HTERT RPE-1 (cell line): ENCODE measurements around the gene SIRT7.

ENCODE experiments used
- in situ Hi-C: fragments of 300-500 bp; cut with MboI; formaldehyde crosslinking; loops from 4 replicates; pipeline ENCODE4 v1.14.3; 2020; ENCODE audit warnings: low sequenced_read_pairs

Gene SIRT7

DNA sequence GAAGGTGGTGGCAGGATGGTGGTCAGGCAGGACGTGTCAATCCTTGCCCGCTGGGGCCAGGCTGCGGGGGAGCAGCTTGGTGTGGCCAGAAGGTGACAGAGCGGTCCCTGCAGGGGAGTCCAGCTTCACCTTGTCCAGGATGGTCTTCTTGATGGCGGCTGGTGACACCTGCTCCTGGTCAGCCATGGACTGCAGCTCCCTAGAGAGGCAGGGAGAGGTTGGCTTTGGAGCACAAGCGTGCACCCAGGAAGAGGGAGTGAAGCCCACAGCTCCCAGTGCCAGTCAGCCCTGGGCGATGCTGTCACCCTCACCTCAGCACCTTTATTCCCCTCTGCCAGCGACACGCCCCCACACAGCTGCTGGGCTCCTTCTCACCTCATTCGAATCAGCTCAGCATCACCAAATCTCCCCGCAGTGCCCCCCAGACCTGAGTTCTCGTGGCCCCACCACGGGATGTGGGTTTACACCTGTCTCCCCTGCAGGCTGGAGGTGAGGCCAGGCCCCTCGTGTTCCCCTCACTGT, 15.3 kb upstream of the SIRT7 start:
- in situ Hi-C loops: no loop called here

DNA sequence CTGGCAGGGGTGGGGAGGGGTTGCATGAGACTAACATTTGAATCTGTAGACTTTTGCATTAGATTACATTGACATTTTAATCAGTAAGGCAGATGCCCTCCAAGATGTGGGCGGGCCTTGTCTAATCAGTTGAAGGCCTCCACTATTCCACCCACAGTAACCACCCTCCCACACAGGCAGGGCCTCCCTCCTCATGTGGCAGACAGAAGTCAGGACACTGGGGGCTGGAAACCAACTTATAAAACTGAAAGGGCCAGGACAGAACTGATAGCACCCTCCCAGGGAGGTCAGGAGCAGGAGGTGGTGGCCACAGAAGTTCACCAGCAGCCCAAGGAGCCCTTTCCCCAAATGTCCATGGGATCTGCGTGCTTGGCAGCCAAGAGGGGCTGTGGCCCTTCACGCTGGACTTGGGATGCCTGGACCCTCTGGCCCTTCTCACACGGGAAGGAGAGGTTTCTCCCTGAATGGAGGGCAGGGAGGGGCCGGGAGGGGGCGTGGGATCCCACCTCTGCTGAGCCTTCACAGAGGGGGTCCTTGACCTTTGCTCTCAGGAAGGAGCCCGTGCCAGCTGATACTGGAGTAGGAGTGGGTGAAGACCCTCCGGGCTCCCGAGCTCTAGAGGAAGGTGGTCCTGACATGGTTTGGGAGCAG, 14.5 kb upstream of the SIRT7 start:
- in situ Hi-C loops: no loop called here

DNA sequence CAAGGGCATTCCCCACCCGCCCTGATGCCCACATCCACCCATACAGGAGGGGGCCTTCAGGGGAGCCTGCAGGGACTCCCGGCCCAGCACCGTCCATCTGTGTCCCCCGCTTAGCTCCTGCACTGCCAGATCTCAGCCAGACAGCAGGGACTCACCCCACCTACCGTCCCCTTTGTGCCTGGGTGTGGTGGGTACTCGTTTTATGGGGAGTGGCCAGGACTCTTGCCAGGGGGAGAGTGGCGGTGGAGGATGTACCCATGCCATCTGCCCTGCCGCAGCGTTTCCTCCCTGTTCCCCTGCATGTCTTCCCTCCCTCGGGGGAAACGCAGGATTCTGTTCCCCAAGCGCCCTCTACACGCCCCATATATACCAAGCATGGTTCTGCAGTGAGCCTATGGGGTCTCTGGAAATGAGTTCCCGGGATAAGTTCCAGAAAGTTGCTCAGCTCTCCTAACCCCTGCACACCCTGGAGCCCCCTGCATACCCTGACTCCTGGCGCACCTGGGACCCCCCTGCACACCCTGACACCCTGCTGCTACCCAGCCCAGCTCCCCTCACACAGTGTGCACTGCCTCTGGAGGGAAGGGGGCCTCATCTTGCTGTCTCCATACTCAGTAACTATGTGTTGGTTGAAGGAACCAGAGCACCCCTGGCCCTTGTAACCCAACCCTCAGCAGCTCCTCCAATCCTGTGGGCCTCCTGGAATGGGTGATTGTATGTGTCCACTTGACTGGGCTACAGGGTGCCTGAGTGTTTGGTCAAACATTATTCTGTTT, 13.8 kb upstream of the SIRT7 start:
- in situ Hi-C loops: no loop called here

DNA sequence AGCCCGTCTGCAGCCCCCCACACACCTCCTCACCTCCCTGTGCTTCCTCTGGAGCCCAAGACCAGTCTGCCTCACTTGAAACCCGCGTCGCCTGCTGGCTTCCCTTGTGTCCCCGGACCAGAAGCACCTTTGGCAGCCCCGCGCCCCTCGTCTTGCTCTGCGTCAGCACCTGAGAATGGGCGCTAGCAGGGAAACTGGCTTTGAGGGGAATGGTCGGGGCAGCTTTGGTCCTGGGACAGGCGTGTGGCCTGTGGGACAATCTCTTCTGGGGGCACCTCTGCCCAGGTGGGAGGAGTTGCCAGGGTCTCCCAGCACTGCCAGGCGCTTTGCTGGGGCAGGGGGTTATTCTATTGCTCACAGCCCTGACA, 13.2 kb upstream of the SIRT7 start:
- in situ Hi-C loops: no loop called here

DNA sequence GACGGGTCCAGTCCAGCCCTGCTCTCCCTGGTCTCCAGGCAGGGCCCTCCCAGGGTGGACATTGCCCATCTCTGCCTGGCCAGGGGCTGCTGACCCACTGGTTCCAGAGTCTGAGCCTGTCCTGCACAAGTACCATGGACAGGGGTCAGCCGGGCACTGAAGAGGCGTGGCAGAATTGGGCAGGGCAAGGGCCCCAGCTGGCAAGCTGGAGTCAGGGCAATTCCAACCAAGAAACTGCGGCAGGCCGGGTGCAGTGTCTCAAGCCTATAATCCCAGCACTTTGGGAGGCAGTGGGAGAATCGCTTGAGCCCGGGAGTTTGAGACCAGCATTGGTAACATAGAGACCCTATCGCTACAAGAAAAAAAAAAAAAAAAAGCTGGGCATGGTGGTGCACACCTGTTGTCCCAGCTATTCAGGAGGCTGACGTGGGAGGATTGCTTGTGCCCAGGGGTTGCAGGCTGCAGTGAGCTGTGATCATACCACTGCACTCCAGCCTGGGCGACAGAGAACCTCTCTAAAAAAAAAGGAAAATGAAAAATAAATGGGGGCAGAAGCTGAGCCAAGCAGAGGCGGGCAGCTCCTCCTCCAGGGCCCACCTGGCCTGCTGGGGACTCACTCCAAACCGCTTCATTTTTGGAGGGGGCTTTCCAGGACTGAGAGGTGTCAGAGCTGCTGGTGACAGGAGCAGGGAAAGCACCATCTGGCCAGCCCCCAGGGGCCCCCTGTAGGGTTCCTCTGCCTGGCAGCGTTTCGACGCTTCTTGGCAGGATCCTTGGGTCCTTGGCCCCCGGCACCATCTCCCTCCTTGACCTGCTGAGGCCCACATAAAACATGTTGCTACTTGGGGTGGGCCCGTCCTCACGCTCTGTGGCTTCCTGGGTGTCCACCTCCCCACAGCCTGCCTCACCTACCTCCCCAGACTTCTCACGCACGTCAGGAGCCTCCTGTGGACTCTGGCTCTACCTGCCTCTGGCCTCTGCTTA, 12.5 kb upstream of the SIRT7 start:
- in situ Hi-C loops: no loop called here

DNA sequence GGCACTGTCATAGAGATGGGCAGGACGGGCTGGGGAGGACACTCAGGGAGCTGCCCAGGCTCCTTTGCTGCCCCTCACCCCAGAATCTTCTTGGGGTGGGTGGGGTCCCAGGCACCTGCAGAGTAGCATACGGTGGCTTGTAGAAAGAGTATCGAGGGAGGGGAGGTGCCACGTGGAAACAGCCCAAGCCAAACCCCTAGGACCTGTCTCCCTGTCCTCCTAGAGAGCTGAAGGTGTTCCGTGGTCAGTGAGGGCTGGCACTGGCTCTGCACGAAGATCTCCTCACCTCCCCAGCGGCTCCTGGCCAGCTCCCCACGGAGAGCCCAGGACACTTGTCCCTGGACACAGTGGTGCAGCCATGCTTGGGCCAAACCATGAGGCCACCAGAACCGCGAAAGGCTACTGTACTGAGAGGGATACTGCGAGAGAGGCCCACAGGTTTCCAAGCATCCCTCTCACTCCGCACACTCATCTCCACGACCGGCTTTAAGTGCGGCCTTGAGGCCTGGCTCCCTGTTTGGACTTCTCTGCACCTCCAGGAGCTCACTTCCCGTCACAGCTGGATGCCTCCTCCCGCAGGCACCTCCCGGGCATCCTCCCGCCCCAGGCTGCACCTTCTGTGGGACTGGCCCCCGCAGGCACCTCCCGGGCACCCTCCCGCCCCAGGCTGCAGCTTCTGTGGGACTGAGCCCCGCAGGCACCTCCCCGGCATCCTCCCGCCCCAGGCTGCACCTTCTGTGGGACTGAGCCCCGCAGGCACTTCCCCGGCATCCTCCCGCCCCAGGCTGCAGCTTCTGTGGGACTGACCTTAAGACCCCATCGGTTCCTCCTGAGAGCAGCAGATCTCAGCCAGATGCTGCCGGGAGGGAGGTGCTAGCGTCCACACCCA, 11.5 kb upstream of the SIRT7 start:
- in situ Hi-C loops: no loop called here

DNA sequence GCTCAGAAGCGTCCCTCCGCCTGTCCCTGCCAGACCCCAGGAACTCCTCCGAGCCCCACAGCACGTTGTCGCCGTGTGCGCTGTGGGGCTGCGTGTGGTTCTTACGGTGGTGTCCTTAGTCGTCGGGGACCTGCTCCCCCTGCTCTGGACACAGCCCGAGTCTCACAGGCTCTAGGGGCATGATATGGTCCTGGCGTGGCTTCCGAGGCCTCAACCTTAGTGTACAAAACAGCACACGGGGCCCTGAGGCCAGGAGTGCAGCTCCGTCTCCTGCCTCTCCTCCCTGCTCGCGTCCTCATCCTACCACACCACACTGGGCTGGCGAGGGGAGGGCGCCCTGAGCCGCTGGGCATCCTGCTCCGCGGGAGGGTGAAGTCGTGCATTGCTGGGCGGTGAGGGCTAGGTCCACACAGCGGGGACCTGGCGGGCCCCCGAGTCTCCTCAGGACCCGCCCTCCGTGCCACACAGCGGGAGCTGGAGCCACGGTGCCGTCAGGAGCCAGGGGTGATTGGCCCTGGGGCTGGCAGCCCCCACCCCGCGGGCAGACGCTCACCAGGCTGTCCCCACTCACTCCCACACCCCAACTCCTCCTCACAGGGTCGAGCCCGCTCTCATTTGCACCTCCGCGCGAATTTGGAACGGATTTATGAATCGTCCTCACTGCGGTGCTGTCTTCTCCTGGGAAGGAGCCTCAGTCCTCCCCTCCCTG, 10.7 kb upstream of the SIRT7 start:
- in situ Hi-C loops: no loop called here

DNA sequence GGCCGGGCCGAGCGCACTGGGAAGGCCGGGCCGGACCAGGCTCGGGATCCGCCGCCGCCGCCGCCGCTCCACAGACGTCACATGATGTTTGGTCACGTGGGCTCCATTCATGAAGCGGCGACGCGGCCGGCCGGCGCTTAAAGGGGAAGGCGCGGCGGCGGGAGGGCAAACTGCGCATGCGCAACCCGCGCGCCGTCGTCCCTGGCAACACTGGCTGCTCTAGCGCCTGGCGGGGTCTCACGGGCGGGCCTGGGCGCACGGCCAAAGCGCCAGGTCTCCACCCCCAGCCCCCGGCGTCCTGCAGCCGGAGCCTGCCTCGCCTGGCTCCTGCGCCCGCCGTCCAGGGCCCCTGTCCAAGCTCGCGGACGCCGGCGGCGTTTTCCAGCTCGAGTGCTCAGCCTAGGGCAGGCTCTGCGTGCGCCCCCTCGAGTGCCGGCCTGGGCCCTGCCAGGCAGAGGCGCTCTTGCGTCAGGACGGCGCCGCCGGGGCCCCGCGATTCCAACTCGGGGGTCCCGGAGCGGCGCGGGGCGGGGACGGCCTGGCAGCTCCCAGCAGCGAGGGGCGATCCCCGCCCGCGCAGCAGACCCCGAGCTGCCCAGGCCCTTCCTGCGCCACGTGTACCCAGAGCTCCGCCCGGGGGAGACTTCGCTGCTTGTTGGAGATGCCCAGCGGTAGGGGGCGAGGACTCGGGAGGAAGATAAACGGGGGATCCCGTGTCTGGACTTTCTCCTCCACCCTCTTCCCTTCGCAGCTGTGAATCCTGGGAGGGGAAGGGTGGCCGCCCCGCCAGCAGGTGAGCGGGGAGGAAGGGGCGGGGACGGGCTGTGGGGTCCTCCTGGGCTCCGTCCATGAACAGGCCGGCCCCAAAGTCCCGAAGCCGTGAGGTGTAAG, 9.9 kb upstream of the SIRT7 start, which contains the start of gene MAFG:
TSS of gene MAFG (minus strand) at position 83 of the 891 bp plus-strand sequence. CDS start 4,550 bp downstream, outside the sequence.
- in situ Hi-C loops: no loop called here

DNA sequence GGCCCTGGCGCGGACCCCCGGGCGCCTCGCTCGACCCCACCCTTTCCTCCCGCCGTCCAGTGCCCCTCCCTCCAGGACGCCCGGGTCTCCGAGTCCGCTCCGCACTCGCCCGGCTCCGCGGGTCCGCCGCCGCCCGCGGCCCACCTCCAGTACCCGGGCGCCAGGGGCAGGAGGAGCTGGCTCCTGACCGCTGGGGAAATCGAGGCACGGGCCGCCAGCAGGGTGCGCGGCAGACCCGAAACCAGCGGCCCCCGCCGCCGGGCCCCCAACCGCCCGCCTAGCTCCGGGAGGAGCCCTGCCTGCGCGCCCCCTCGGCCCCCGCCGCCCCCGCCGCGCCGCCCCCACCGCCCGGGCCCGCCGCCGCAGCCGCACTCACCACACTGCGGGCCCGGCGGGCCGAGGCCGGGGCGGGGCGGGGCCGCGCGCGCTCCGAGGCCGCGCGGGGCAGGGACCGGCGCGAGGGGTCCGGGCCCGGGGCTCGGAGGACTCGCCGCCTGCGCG, 9.2 kb upstream of the SIRT7 start:
- in situ Hi-C loops: no loop called here

DNA sequence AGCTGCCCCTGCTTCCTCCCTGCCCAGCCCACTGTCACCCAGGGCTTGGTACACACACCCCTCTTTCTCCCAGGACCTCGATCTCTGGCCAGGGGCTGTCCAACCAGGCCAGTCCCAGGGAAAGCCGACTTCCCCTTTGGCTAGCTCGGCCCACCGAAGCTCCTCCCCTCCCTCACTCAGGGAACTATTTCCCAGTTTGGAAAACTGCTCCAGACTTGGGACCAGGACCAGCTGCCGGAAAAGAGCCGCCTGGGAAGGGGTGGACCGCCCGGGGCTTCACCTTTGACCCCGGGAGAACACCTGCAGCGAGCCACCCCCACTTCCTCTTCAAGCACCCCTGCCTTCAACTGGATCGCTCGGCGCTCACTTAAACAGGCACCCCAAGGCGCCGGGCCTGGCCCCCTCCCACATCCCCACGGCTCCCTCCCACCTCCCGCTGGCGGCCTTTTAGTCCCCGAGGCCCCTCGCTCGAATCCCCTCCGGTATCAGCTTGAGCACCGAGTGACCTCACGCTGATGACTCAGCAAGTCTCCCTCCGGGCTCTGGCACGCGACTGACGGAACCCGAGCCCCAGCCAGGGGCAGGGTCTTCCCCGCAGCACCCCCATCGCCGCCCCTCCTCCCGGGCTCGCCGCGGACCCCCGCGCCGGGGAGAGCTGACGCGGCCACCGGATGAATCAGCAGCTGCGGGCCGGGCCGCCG, 8.6 kb upstream of the SIRT7 start:
- in situ Hi-C loops: no loop called here

DNA sequence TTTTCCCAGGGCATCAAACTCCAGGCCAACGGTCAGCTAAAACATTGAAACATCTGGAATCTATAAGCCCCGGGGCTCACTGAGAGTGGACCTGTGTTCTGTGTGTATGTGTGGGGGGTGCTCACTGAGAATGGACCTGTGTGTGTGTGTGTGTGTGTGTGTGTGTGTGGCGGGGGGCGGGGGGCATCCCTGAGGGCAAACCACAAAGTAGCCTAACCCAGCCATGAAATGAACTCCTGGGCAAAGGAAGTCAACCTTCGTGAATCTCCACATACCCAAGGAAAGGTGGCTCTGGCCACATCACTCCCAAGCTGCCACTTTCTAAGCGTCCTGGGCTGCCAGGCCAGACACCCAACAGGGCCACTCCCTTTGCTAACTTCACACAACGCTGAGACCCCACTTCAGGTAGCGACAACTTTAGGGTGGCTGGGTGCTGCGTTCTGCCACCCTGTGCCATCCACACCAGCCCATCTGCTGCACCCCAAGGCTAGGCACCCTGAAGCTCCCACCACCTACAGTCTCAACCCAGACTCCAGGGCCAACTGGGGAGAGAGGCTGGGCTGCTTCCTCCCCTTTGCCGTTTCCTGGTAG, 8.0 kb upstream of the SIRT7 start:
- in situ Hi-C loops: no loop called here

DNA sequence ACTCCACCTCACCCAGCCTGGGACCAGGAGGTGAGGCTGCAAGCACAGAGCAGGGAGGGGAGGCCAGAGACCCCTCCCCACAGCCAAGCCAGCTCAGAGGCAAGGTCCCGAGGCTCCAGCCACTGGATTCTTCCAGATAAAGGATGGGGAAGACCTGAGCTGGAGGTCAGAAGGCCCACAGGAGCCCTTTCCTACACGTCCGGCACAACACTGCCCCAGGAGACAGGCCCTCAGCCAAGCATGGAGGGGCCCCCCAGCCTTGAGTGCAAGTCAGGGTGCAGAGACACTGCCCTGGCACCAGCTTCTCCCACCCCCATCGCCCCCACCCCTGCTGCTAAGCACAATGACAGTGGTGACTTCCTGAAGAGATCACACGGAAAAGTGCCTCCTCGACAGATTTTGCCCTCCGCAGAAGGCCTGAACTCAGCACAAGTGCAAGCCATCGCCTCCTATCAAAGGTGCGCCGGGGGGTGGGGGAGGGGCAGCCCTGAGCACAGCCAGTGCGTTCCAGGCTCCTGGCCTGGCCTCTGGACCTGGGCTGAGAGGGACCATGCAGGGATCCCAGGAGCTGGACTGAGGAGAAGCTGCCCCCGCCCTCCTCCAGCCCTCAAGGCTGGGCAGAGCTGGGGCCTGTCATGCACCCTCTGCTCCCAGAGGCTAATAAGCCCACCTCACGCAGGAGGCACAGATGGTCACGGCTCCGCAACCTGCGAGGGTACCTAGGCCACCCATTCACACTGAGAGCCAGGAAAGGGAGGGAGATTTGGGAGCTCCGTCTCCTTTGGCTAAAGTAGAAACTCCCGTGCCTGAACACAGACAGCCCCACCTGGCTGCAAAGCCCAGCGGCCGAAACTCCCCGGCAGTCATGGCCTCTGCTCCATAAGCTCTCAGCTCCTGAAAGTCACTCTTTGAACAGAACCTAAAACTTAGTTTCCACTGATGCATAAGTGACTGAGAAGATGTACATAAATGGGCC, 6.9 kb upstream of the SIRT7 start:
- in situ Hi-C loops: no loop called here

DNA sequence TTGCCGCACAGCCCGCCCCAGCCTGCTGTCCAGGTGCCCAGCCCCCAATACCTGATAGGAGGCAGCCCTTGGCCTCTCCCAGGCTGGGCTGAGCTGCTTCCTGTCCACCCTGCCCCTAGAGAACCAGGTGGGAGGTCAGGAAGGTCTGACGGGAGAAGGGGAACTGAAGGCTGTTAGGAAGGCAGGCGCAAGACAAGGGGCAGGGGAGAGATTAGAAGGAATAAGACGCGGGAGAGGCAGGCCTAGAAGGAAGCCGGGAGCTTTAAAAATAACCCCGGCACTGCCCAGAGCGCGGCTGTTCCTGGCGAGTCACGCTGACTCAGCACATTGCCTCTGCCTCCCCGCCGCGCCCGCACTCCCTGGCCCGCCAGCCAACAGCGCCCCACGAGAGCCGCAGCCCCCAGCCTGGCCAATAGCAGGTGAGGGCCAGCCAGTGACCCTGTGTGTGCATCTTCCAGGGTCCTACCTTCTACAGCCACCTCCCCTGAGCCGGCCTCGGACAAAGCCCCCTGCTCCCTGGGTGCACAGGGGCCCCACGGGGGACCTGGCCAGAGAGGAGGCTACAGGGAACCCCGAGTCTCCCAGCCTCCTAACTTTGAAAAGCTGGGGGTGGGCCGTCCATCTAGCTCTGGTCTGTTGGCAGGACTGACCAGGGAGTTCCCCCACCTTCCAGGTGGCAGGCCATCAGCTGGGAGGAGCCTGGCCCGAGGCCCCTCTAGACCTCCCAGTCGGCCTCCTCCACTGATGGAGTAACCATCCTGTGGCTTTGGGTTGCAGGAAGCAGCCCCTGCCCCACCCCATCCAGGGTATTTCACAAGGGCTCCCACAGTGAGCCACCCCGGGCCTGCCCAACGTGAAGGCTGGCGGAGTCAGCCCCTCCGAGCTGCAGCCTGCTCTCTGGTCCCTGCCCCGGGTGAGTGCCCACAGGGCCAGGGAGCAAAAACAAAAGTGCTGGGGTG, 5.6 kb upstream of the SIRT7 start:
- in situ Hi-C loops: no loop called here

DNA sequence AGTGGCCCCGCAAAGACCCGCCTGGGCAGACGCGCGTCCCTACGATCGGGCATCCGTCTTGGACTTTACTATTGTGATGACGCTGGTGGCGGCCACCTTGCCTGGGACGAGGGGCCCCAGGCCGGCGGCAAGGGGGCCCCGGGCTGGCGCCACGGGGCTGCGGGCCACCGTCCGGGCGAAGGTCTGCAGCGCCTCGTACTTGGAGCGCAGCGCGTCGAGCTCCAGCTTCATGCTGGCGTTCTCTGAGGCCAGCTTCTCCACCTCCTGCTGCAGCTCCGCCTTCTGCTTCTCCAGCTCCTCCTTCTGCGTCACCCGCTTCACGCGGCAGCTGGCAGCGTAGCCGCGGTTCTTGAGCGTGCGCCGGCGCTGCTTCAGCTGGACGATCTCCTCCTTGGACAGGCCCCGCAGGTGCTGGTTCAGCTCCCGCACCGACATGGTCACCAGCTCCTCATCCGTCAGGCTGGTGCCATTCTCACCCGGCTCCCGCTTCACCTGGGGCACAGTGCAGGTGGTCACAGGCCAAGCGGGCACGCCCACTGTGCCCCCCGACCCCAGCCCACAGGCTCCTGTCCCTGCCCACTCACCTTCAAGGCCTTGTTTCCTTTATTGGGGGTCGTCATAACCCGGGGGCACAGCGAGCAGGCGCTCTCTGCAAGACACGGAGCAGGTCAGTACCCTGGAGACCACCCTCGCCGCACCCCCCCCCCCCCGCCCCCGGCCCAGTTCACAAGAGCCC, 4.8 kb upstream of the SIRT7 start:
- in situ Hi-C loops: no loop called here
